ENCODE data around the gene AKT2.

AKT2 gene

GRCh38 chr19:40265055-40265762 is 19.9 kb downstream of the AKT2 start:
- no peak overlapping the region for H3K27ac ChIP-seq
- TF ChIP-seq CTCF (IDR thresholded peaks at IDR 0.05) (no peak), ZFX (IDR thresholded peaks at IDR 0.05; ENCODE audit: borderline replicate concordance) (no peak)

GRCh38 chr19:40264314-40265054 is 20.7 kb downstream of the AKT2 start:
- TF ChIP-seq CTCF (IDR thresholded peaks at IDR 0.05) = no peak
- no peak overlapping the region for H3K27ac ChIP-seq

- no peak overlapping the region for H3K27ac ChIP-seq
- TF ChIP-seq ZFX (IDR thresholded peaks at IDR 0.05; ENCODE audit: borderline replicate concordance) (no peak), CTCF (IDR thresholded peaks at IDR 0.05) (no peak)
Observed at GRCh38 chr19:40263440-40264313, 21.5 kb downstream of the AKT2 start.

- TF ChIP-seq ZFX (IDR thresholded peaks at IDR 0.05; ENCODE audit: borderline replicate concordance) = no peak
- no peak for TF ChIP-seq CTCF (IDR thresholded peaks at IDR 0.05)
- no peak overlapping the region for H3K27ac ChIP-seq
Observed at GRCh38 chr19:40262422-40262821, 22.7 kb downstream of the AKT2 start.

- H3K27ac ChIP-seq = no peak overlapping the region
- TF ChIP-seq ZFX (IDR thresholded peaks at IDR 0.05; ENCODE audit: borderline replicate concordance) (no peak), CTCF (IDR thresholded peaks at IDR 0.05) (no peak)
Observed at GRCh38 chr19:40261631-40262030, 23.5 kb downstream of the AKT2 start.

- TF ChIP-seq ZFX (IDR thresholded peaks at IDR 0.05; ENCODE audit: borderline replicate concordance) (no peak), CTCF (IDR thresholded peaks at IDR 0.05) (no peak)
- H3K27ac ChIP-seq = no peak overlapping the region
Observed at GRCh38 chr19:40257096-40257517, 28.0 kb downstream of the AKT2 start.

Data from 22Rv1 (cell line).